ENCODE results near the gene TOB1.
"Not testable (repeated sequence)": the region's sequence is repeated elsewhere in the genome, so short reads cannot be mapped to it uniquely, and the experiment has no call there.

The TOB1 gene

GRCh38 chr17:50894513-50894912 lies 28.4 kb upstream of the TOB1 start:
- H3K9ac ChIP-seq (ENCODE audit: low read depth in 1 of 2, low read length in 2 of 2); H3K27ac ChIP-seq (ENCODE audit: low read depth, low read length); H3K4me3 ChIP-seq (ENCODE audit: low read depth in 1 of 2, low read length in 2 of 2); H3K27me3 ChIP-seq (ENCODE audit: control insufficient read depth in 1 of 2, insufficient read depth in 2 of 2, low read length in 2 of 2); H3K36me3 ChIP-seq (ENCODE audit: control insufficient read depth in 1 of 2, insufficient read depth in 2 of 2, low read length in 2 of 2); H3K9me3 ChIP-seq (ENCODE audit: control insufficient read depth in 1 of 2, low read length in 2 of 2): not testable (repeated sequence)
- H3K4me1 ChIP-seq (ENCODE audit: control insufficient read depth in 1 of 2, insufficient read depth in 2 of 2, low read length in 2 of 2): peaks cover 25 to 31% of the 10 kb centered on the region in 2 donors

- Histone ChIP-seq H3K9ac (ENCODE audit: low read depth in 1 of 2, low read length in 2 of 2) (peak overlapping the region; percentile 26 to 48), H3K27me3 (ENCODE audit: control insufficient read depth in 1 of 2, insufficient read depth in 2 of 2, low read length in 2 of 2) (no peaks in the 10 kb centered on the region), H3K36me3 (ENCODE audit: control insufficient read depth in 1 of 2, insufficient read depth in 2 of 2, low read length in 2 of 2) (no peaks in the 10 kb centered on the region), H3K9me3 (ENCODE audit: control insufficient read depth in 1 of 2, low read length in 2 of 2) (no peaks in the 10 kb centered on the region), H3K4me3 (ENCODE audit: low read depth in 1 of 2, low read length in 2 of 2) (no peak overlapping the region), H3K4me1 (ENCODE audit: control insufficient read depth in 1 of 2, insufficient read depth in 2 of 2, low read length in 2 of 2) (peaks cover 26 to 35% of the 10 kb centered on the region in 2 donors), H3K27ac (ENCODE audit: low read depth, low read length) (peak overlapping the region; percentile 47)
Observed at GRCh38 chr17:50893183-50893993, 27.2 kb upstream of the TOB1 start.

- Histone ChIP-seq H3K36me3 (ENCODE audit: control insufficient read depth in 1 of 2, insufficient read depth in 2 of 2, low read length in 2 of 2) (no peaks in the 10 kb centered on the region), H3K9ac (ENCODE audit: low read depth in 1 of 2, low read length in 2 of 2) (no peak overlapping the region), H3K27ac (ENCODE audit: low read depth, low read length) (no peak overlapping the region), H3K4me3 (ENCODE audit: low read depth in 1 of 2, low read length in 2 of 2) (no peak overlapping the region), H3K4me1 (ENCODE audit: control insufficient read depth in 1 of 2, insufficient read depth in 2 of 2, low read length in 2 of 2) (peaks cover 29 to 42% of the 10 kb centered on the region in 2 donors), H3K9me3 (ENCODE audit: control insufficient read depth in 1 of 2, low read length in 2 of 2) (no peaks in the 10 kb centered on the region), H3K27me3 (ENCODE audit: control insufficient read depth in 1 of 2, insufficient read depth in 2 of 2, low read length in 2 of 2) (no peaks in the 10 kb centered on the region)
Observed at GRCh38 chr17:50892101-50892776, 26.1 kb upstream of the TOB1 start.

GRCh38 chr17:50891577-50891989 lies 25.4 kb upstream of the TOB1 start:
- no peaks in the 10 kb centered on the region for H3K27me3 ChIP-seq (ENCODE audit: control insufficient read depth in 1 of 2, insufficient read depth in 2 of 2, low read length in 2 of 2)
- peak overlapping the region in 1 of 2 donors; percentile 11 for H3K9ac ChIP-seq (ENCODE audit: low read depth in 1 of 2, low read length in 2 of 2)
- peaks cover 29 to 43% of the 10 kb centered on the region in 2 donors for H3K4me1 ChIP-seq (ENCODE audit: control insufficient read depth in 1 of 2, insufficient read depth in 2 of 2, low read length in 2 of 2)
- peak overlapping the region in 1 of 2 donors; percentile 19 for H3K4me3 ChIP-seq (ENCODE audit: low read depth in 1 of 2, low read length in 2 of 2)
- H3K9me3 ChIP-seq (ENCODE audit: control insufficient read depth in 1 of 2, low read length in 2 of 2): no peaks in the 10 kb centered on the region
- H3K27ac ChIP-seq (ENCODE audit: low read depth, low read length): no peak overlapping the region
- H3K36me3 ChIP-seq (ENCODE audit: control insufficient read depth in 1 of 2, insufficient read depth in 2 of 2, low read length in 2 of 2): no peaks in the 10 kb centered on the region

DNA sequence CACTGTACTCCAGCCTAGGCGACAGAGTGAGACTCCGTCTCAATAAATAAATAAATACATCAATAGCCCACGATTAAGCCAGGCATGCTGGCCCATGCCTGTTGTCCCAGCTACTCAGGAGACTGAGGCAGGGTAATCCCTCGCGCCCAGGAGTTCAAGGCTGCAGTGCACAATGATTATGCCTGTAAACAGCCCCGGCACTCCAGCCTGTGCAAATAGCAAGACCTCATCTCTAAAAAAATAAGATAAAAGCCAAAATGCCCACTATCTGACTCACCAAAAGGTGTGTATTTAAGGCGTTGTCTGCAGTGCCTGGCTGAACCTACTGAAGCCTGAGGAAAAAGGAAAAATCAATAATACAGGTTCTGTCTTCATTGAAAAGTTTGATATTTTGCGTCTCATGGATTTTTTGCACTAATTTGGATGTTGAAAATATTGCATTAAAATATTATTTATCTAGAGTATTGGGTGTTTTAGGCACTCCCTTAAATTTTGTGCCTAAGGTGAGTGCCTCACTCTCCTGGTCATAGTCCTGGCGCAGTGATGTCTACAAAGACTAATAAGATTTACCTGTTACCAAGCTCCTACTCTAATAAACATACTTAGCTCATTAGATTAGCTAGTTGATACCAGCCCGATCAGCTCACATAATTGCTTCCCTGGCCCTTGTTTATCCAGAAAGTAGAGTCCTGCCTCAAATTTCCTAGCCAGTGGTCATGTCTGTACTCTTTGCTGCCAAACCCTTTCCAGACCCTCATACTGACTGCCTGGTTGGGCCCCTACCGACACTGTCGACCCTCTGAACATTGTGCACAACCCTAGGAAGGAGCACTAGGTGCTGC lies 24.7 kb upstream of the TOB1 start:
- Histone ChIP-seq H3K4me3 (ENCODE audit: low read depth in 1 of 2, low read length in 2 of 2) (peak overlapping the region in 1 of 2 donors; percentile 19), H3K36me3 (ENCODE audit: control insufficient read depth in 1 of 2, insufficient read depth in 2 of 2, low read length in 2 of 2) (no peaks in the 10 kb centered on the region), H3K27ac (ENCODE audit: low read depth, low read length) (no peak overlapping the region), H3K4me1 (ENCODE audit: control insufficient read depth in 1 of 2, insufficient read depth in 2 of 2, low read length in 2 of 2) (peaks cover 29 to 46% of the 10 kb centered on the region in 2 donors), H3K9ac (ENCODE audit: low read depth in 1 of 2, low read length in 2 of 2) (peak overlapping the region in 1 of 2 donors; percentile 11), H3K9me3 (ENCODE audit: control insufficient read depth in 1 of 2, low read length in 2 of 2) (no peaks in the 10 kb centered on the region), H3K27me3 (ENCODE audit: control insufficient read depth in 1 of 2, insufficient read depth in 2 of 2, low read length in 2 of 2) (no peaks in the 10 kb centered on the region)

GRCh38 chr17:50889528-50890118 lies 23.5 kb upstream of the TOB1 start:
- Histone ChIP-seq H3K27ac (ENCODE audit: low read depth, low read length) (peak overlapping the region; percentile 45), H3K4me3 (ENCODE audit: low read depth in 1 of 2, low read length in 2 of 2) (peak overlapping the region in 1 of 2 donors; percentile 17), H3K27me3 (ENCODE audit: control insufficient read depth in 1 of 2, insufficient read depth in 2 of 2, low read length in 2 of 2) (no peaks in the 10 kb centered on the region), H3K9ac (ENCODE audit: low read depth in 1 of 2, low read length in 2 of 2) (peak overlapping the region; percentile 10 to 33), H3K36me3 (ENCODE audit: control insufficient read depth in 1 of 2, insufficient read depth in 2 of 2, low read length in 2 of 2) (no peaks in the 10 kb centered on the region), H3K9me3 (ENCODE audit: control insufficient read depth in 1 of 2, low read length in 2 of 2) (no peaks in the 10 kb centered on the region), H3K4me1 (ENCODE audit: control insufficient read depth in 1 of 2, insufficient read depth in 2 of 2, low read length in 2 of 2) (peaks cover 37 to 55% of the 10 kb centered on the region in 2 donors)

DNA sequence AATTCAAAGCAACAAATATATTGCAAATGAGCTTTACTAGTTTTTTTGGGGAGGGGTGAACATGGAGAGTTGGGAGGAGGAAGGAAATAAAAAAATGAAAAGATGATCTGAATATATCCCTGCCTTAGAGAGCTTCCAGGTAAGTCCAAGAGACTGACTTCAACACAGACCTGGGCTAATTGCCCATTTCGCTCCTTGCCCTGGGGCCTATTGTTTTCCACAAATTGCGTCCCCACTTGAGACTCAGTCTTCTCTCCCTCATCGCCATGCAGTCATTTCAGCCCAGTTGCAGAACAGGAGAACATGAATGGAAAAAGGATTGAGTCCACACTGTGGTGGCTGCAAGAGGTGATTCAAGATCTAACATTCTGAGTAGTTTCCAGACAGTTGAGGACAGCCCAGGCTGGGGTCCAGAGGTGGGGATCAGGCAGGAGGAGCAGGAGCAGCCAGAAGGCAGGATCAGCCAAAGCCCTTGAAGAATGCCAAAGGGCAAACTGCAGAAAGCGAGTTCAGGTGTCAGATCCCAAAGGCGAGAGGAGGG lies 21.6 kb upstream of the TOB1 start:
- Histone ChIP-seq H3K36me3 (ENCODE audit: control insufficient read depth in 1 of 2, insufficient read depth in 2 of 2, low read length in 2 of 2) (no peaks in the 10 kb centered on the region), H3K27ac (ENCODE audit: low read depth, low read length) (no peak overlapping the region), H3K9ac (ENCODE audit: low read depth in 1 of 2, low read length in 2 of 2) (no peak overlapping the region), H3K4me1 (ENCODE audit: control insufficient read depth in 1 of 2, insufficient read depth in 2 of 2, low read length in 2 of 2) (peaks cover 41 to 56% of the 10 kb centered on the region in 2 donors), H3K4me3 (ENCODE audit: low read depth in 1 of 2, low read length in 2 of 2) (no peak overlapping the region), H3K9me3 (ENCODE audit: control insufficient read depth in 1 of 2, low read length in 2 of 2) (no peaks in the 10 kb centered on the region), H3K27me3 (ENCODE audit: control insufficient read depth in 1 of 2, insufficient read depth in 2 of 2, low read length in 2 of 2) (no peaks in the 10 kb centered on the region)

DNA sequence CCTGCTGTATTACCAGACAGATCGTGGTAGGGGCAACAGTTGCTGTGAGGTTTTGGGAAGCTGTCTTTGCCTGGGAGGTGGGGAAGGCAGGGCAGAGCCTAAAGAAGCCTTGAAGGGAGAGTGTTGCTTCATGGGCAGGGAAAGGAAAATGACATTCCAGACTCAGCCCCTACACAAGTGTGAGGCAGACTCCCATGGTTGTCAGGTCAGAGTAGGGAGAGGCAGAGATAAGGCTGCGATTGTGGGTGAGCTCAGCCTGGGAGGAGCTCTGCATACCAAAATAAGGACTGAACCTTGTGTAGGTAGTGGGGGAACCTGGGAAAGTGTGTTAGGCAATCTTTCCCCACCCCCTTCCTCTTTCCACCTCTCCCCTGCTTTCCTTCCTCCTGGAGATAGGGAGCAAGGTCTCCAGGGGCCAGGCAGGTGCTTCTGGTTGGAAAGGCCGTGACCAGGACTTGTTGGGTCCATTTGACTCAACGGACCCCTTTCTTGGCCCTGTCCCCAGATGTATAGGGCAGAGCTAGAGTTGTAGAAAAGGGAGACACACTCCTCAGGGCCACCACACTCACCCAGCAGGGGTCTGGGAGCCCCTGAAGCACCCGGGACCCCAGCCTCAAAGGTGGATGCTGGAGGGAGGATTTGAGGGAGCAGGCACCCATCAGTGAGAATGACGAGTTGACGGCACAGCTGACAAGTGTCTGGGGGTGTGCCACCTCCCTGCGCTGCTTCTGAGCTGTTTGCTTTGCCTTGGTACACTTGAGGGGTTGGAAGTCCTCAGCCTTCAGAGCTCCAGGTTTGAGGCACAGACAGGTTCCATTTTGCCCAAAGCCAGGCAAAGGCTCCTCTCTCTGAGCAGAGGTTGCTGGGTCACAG lies 18.5 kb upstream of the TOB1 start:
- Histone ChIP-seq H3K27ac (ENCODE audit: low read depth, low read length) (peak overlapping the region; percentile 87), H3K4me3 (ENCODE audit: low read depth in 1 of 2, low read length in 2 of 2) (peak overlapping the region in 1 of 2 donors; percentile 2)

More for the DNA sequence above, 18.5 kb upstream of the TOB1 start:
- H3K9me3 ChIP-seq (ENCODE audit: control insufficient read depth in 1 of 2, low read length in 2 of 2): no peaks in the 10 kb centered on the region
- H3K36me3 ChIP-seq (ENCODE audit: control insufficient read depth in 1 of 2, insufficient read depth in 2 of 2, low read length in 2 of 2): no peaks in the 10 kb centered on the region
- peaks cover 23 to 42% of the 10 kb centered on the region in 2 donors for H3K4me1 ChIP-seq (ENCODE audit: control insufficient read depth in 1 of 2, insufficient read depth in 2 of 2, low read length in 2 of 2)
- H3K9ac ChIP-seq (ENCODE audit: low read depth in 1 of 2, low read length in 2 of 2): peak overlapping the region; percentile 52 to 81
- no peaks in the 10 kb centered on the region for H3K27me3 ChIP-seq (ENCODE audit: control insufficient read depth in 1 of 2, insufficient read depth in 2 of 2, low read length in 2 of 2)

Measured in duodenal mucosa (tissue), 2 donors.